Measurements from ENCODE around the gene C14orf132. TPM values are rescaled to one million over a fixed set of nuclear protein-coding genes. Genes with fewer than 3 reads are reported as not detected.

C14orf132 gene
- total and polyA plus RNA-seq, 5 experiments from 2014 or later = 0.57 to 4.6 (median 2.4) TPM; not detected in 1

DNA sequence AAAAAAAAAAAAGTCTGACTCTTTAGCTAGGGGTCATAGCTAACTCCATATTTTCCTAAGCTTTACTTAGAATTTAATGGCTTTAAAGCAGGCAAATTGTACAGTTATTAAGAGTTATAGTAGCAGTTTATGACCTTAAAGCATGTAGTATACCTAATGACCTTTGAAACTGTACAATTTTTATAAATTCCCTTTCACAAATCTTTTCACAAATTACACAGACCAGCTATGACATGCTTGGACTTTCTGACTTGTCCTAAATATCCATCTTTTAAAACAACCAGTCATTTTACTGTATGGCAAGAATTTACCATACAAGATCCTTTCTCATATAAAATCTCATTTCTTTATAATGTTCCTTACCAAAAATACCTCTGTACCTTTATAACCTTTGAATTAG lies 74.8 kb downstream of the C14orf132 start:
- POLR2A ChIA-PET = no interaction called here
- no peak for ATAC-seq
- Mint-ChIP-seq H3K36me3 (peaks cover 0 to 12% (median 2%) of the 10 kb centered on the region in 3 donors), H3K9me3 (peaks cover 0 to 16% (median 6%) of the 10 kb centered on the region in 9 donors), H3K27ac (peak overlapping the region in 1 of 10 donors; percentile 17), H3K4me1 (peaks cover 7 to 24% (median 18%) of the 10 kb centered on the region in 4 donors), H3K27me3 (peaks cover 0 to 12% (median 5%) of the 10 kb centered on the region in 5 donors), H3K4me3 (no peak overlapping the region)
- DNase-seq = no peak

DNA sequence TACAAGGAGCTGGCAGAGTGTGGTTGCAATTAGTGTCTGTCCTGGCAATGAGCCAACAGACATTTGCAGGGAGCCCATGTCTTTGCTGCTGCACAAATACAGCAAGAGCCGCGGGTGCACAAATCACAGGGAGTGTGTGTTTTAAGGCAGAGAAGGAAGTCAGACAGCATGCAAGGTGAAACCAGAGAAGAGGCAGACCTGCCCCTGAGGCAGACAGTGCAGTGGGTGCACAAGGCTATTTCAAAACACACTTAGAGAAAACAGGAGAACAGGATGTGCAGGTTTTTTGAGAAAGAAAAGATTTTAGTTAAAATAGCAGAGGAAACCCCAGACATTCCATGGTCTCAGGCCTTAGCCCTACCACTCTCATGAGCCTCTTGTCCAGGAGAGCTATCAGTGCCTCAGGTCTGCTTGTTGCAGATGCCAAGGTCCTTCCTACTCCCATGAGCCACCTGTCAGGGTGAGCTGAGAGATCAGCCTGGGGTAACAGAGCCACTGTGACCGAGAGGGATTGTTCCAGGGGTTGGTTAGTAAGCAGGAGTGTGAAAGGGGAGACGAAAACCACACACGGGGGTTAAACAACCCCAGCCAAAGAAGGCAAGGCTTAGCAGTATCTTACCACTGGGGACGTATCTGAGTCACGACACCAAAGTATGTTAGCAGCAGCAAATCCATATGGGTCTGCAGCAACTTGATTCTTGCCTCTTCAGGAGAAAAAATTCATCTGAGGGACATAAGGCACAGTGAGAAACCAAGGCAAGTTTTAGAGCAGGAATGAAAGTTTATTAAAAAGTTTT lies 78.1 kb downstream of the C14orf132 start:
- H3K27ac Mint-ChIP-seq = peak overlapping the region; percentile 23 to 96 (median 86)
- peaks cover 0 to 6% (median 1%) of the 10 kb centered on the region in 5 donors for H3K27me3 Mint-ChIP-seq
- H3K9me3 Mint-ChIP-seq = peaks cover 0 to 16% (median 6%) of the 10 kb centered on the region in 9 donors
- peaks cover 7 to 28% (median 18%) of the 10 kb centered on the region in 4 donors for H3K4me1 Mint-ChIP-seq
- H3K4me3 Mint-ChIP-seq = peak overlapping the region in 6 of 10 donors; percentile 6 to 54 (median 28)
- DNase-seq (peak in 2 of 10 donors; percentile 12 to 28), ATAC-seq (peak; percentile 64 to 80)
- POLR2A ChIA-PET = no interaction called here
- peaks cover 0 to 12% (median 2%) of the 10 kb centered on the region in 3 donors for H3K36me3 Mint-ChIP-seq

- DNase-seq (no peak), ATAC-seq (no peak)
- peaks cover 0 to 12% (median 2%) of the 10 kb centered on the region in 3 donors for H3K36me3 Mint-ChIP-seq
- POLR2A ChIA-PET = no interaction called here
- peaks cover 7 to 28% (median 18%) of the 10 kb centered on the region in 4 donors for H3K4me1 Mint-ChIP-seq
- H3K4me3 Mint-ChIP-seq = no peak overlapping the region
- H3K27ac Mint-ChIP-seq = peak overlapping the region in 5 of 10 donors; percentile 54 to 90 (median 77)
- H3K9me3 Mint-ChIP-seq = peaks cover 0 to 16% (median 5%) of the 10 kb centered on the region in 9 donors
- H3K27me3 Mint-ChIP-seq = peaks cover 0 to 4% (median 0%) of the 10 kb centered on the region in 5 donors
Measured at GRCh38 chr14:96117960-96118359, 78.8 kb downstream of the C14orf132 start.

DNA sequence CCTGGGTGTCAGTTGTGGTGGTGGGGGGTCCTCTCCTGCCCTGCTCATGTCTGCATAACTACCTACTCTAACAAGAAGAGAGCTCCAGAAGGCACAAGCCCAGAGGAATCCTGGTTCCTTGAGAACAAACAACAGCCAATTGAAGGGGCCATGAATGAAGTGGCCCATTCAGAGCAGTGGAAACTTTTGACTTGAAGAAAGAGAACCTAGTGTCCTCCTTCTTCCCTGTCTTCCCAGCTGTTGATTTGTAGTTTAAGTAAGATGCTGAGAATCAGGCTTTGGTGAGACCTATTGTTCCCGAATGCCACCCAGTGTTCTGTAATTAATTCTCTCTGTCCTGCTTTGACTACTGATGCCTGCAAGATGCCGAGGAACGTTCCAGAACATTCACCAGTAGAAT lies 79.2 kb downstream of the C14orf132 start:
- ATAC-seq (no peak), DNase-seq (no peak)
- peaks cover 0 to 16% (median 5%) of the 10 kb centered on the region in 9 donors for H3K9me3 Mint-ChIP-seq
- H3K4me1 Mint-ChIP-seq = peaks cover 7 to 28% (median 20%) of the 10 kb centered on the region in 4 donors
- peaks cover 0 to 4% (median 0%) of the 10 kb centered on the region in 5 donors for H3K27me3 Mint-ChIP-seq
- H3K4me3 Mint-ChIP-seq = no peak overlapping the region
- H3K36me3 Mint-ChIP-seq = peaks cover 0 to 9% (median 2%) of the 10 kb centered on the region in 3 donors
- POLR2A ChIA-PET = no interaction called here
- peak overlapping the region in 2 of 10 donors; percentile 54 to 67 for H3K27ac Mint-ChIP-seq

- Mint-ChIP-seq H3K9me3 (peaks cover 0 to 9% (median 0%) of the 10 kb centered on the region in 9 donors), H3K27me3 (no peaks in the 10 kb centered on the region), H3K4me1 (peaks cover 7 to 33% (median 26%) of the 10 kb centered on the region in 4 donors), H3K4me3 (no peak overlapping the region), H3K27ac (no peak overlapping the region), H3K36me3 (peaks cover 0 to 4% (median 0%) of the 10 kb centered on the region in 3 donors)
- no peak for DNase-seq
- POLR2A ChIA-PET = no interaction called here
- no peak for ATAC-seq
Measured at GRCh38 chr14:96119947-96120346, 80.8 kb downstream of the C14orf132 start.

DNA sequence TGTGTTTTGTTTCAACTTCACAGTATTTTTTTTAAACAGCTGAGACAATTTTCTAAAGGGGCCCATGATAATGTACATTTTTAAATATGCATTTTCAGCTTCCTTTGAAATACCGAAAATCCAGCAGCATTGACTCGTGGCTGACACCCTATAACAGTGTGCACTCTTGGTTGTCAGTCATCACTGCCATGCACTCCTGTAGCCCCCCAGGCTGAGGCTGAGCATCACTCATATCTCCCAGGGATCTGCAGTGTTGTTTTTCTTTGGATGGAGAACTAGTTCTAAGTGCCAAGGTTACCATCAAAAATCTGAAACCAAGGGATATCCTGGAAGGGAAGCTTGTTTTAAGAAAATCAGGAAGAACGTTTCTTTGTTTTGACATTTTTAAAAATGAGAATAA lies 81.2 kb downstream of the C14orf132 start:
- DNase-seq (no peak), ATAC-seq (no peak)
- Mint-ChIP-seq H3K27me3 (no peaks in the 10 kb centered on the region), H3K4me3 (no peak overlapping the region), H3K9me3 (peaks cover 0 to 9% (median 0%) of the 10 kb centered on the region in 9 donors), H3K36me3 (peaks cover 0 to 4% (median 0%) of the 10 kb centered on the region in 3 donors), H3K4me1 (peaks cover 7 to 38% (median 28%) of the 10 kb centered on the region in 4 donors), H3K27ac (peak overlapping the region in 1 of 10 donors; percentile 24)
- POLR2A ChIA-PET = no interaction called here

DNA sequence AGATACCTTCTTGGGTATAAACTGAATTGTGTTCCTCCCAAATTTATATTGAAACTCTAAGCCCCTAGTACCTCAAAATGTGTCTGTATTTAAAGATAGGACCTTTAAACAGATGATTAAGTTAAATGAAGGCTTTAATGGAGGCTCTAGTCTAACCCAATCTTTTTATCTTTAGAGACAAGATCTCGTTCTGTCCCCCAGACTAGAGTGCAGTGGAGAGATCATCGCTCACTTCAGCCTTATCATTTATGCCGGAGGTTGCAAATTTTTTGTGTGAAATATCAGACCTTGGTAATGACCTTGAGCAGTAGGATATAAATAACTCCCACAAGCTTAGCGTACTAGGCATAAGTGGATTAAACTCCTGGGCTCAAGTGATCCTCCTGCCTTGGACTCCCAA lies 81.8 kb downstream of the C14orf132 start:
- POLR2A ChIA-PET = no interaction called here

GRCh38 chr14:96121660-96122395 lies 82.7 kb downstream of the C14orf132 start:
- no peak overlapping the region for H3K27ac Mint-ChIP-seq
- ATAC-seq (no peak), DNase-seq (no peak)
- POLR2A ChIA-PET = no interaction called here
- H3K4me3 Mint-ChIP-seq = no peak overlapping the region
- peaks cover 11 to 47% (median 35%) of the 10 kb centered on the region in 4 donors for H3K4me1 Mint-ChIP-seq
- peaks cover 0 to 7% (median 0%) of the 10 kb centered on the region in 9 donors for H3K9me3 Mint-ChIP-seq
- no peaks in the 10 kb centered on the region for H3K27me3 Mint-ChIP-seq
- H3K36me3 Mint-ChIP-seq = peaks cover 0 to 3% (median 0%) of the 10 kb centered on the region in 3 donors

More for the DNA sequence above, 81.8 kb downstream of the C14orf132 start:
- Mint-ChIP-seq H3K36me3 (peaks cover 0 to 4% (median 0%) of the 10 kb centered on the region in 3 donors), H3K4me1 (peaks cover 7 to 43% (median 31%) of the 10 kb centered on the region in 4 donors), H3K9me3 (peaks cover 0 to 9% (median 0%) of the 10 kb centered on the region in 9 donors), H3K27ac (no peak overlapping the region), H3K27me3 (no peaks in the 10 kb centered on the region), H3K4me3 (no peak overlapping the region)
- DNase-seq (no peak), ATAC-seq (no peak)

GRCh38 chr14:96122496-96122895 lies 83.3 kb downstream of the C14orf132 start:
- Mint-ChIP-seq H3K27ac (peak overlapping the region in 2 of 10 donors; percentile 34 to 99), H3K4me3 (no peak overlapping the region), H3K9me3 (peaks cover 0 to 5% (median 0%) of the 10 kb centered on the region in 9 donors), H3K27me3 (no peaks in the 10 kb centered on the region), H3K36me3 (no peaks in the 10 kb centered on the region), H3K4me1 (peaks cover 8 to 47% (median 34%) of the 10 kb centered on the region in 4 donors)
- POLR2A ChIA-PET = no interaction called here
- ATAC-seq (no peak), DNase-seq (no peak)

DNA sequence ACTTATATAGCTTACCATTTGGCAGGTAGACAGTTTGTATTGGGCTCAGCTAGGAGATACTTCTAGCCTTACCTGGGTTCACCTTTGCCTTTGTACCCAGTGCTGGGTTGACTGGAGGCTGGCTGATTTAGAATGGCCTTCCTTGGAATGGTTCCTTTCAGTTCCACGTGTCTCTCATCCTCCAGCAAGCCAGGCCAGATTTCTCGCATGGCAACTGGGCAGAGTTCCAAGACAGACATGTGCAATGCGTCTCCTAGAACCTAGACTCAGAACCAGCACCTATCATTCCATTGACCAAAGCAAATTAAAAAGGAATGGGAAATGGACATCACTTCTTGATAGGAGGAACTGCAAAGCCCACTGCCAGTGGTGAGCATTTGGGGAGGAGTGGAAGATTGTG lies 86.4 kb downstream of the C14orf132 start:
- Mint-ChIP-seq H3K27me3 (peaks cover 0 to 8% (median 3%) of the 10 kb centered on the region in 5 donors), H3K9me3 (peaks cover 0 to 2% (median 0%) of the 10 kb centered on the region in 9 donors), H3K27ac (peak overlapping the region; percentile 49 to 100 (median 99)), H3K4me1 (peaks cover 8 to 42% (median 23%) of the 10 kb centered on the region in 4 donors), H3K4me3 (peak overlapping the region in 9 of 10 donors; percentile 22 to 91 (median 63)), H3K36me3 (no peaks in the 10 kb centered on the region)
- DNase-seq = no peak
- POLR2A ChIA-PET = no interaction called here
- ATAC-seq = no peak

DNA sequence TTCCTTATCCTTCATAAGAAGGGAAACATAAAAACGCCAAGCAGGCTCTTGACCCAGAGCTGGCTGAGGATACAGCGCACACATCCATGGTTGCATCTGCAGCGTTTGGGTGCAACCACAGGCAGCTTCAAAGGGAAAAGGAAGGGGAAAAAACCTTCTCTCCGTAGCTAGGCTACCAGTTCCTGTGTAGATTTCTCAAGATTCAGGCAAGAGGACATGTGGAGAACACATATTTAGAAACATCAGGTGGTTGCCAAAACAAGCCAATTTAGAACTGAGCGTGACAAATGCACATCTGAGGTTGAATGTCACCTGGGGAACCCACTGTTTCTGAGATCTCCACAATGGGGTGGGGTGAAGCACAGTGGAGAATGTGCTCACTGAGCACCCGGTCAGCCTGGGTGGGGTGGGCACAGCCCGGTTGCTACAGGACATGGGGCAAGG lies 87.2 kb downstream of the C14orf132 start:
- Mint-ChIP-seq H3K4me1 (peaks cover 8 to 42% (median 23%) of the 10 kb centered on the region in 4 donors), H3K27me3 (peaks cover 0 to 12% (median 3%) of the 10 kb centered on the region in 5 donors), H3K36me3 (no peaks in the 10 kb centered on the region), H3K4me3 (peak overlapping the region; percentile 63 to 91 (median 84)), H3K27ac (peak overlapping the region; percentile 93 to 100 (median 99)), H3K9me3 (peaks cover 0 to 2% (median 0%) of the 10 kb centered on the region in 9 donors)
- DNase-seq = peak; percentile 9 to 84 (median 62)
- POLR2A ChIA-PET = no interaction called here
- ATAC-seq = peak; percentile 90 to 92

DNA sequence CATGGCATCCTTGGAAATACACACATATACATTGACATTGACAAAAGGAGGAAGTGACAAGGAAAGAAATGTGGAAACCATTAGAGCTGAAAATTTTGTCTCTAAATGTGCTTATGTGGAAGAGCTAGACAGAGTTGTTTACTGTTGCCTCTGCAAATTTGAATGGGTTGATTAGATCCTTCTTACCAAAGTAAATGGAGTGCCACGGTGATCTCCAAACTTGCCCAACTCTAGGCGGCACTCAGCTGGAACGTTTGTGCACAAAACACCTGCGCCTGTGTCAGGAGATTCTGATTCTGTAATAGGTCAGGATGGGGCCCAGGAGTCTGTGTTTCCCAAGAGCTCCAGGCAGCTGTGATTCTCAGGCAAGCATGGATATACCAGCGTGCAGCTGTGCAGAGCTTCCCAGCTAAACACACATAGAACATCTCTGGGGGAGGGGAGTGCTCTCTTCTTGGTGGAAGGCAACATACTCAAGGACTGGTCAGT lies 87.7 kb downstream of the C14orf132 start:
- DNase-seq = no peak
- POLR2A ChIA-PET = no interaction called here
- H3K27ac Mint-ChIP-seq = peak overlapping the region; percentile 93 to 100 (median 99)

More for the DNA sequence above, 87.7 kb downstream of the C14orf132 start:
- H3K4me3 Mint-ChIP-seq = peak overlapping the region; percentile 63 to 91 (median 84)
- ATAC-seq = peak; percentile 6 to 38
- H3K9me3 Mint-ChIP-seq = peaks cover 0 to 2% (median 0%) of the 10 kb centered on the region in 9 donors
- no peaks in the 10 kb centered on the region for H3K36me3 Mint-ChIP-seq
- H3K27me3 Mint-ChIP-seq = peaks cover 0 to 14% (median 3%) of the 10 kb centered on the region in 5 donors
- H3K4me1 Mint-ChIP-seq = peaks cover 8 to 42% (median 23%) of the 10 kb centered on the region in 4 donors

Measured in naive thymus-derived CD8-positive, alpha-beta T cell (primary cell).